HFF-Myc (cell line): ENCODE results near the gene RUFY4.
"Not testable (repeated sequence)": the region's sequence is repeated elsewhere in the genome, so short reads cannot be mapped to it uniquely, and the experiment has no call there.

ENCODE experiments used
- DNase-seq: peaks from one replicate; pipeline ENCODE4 v3.0.0-alpha.2; 2011; ENCODE audit warnings: low read depth; ENCODE audit errors: extremely low read depth
- H3K4me3 ChIP-seq: replicated peaks from 2 replicates; pipeline ENCODE4 v1.5.1; 2011; ENCODE audit warnings: low read depth, mild to moderate bottlenecking, control low read depth, low read length
- TF ChIP-seq, protein P1 (sequence below): IDR thresholded peaks from 2 replicates; pipeline ENCODE4 v1.5.1; 2012; ENCODE audit warnings: mild to moderate bottlenecking, low read depth, low read length, control low read depth; ENCODE audit errors: missing control alignments

Gene RUFY4

DNA sequence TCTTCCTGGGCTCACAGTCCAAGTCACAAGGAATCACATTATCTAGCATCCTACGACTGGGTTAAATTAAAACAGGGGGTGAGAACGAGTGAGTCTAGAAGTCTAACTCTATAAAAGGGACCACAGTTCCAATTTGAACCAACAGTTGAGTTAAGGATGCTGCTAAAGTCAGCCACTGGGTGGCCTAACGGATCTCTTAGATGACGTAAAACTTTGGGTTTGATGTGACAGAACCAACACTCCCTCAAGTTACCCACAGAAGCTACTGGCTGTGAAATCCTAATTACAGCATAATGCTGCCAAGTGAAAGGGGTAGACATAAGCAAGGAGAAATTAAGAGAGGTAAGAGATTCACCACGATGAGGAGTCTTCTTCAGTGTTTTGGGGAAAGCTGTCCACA, 32.7 kb upstream of the RUFY4 start:
- TF ChIP-seq, protein P1, sequence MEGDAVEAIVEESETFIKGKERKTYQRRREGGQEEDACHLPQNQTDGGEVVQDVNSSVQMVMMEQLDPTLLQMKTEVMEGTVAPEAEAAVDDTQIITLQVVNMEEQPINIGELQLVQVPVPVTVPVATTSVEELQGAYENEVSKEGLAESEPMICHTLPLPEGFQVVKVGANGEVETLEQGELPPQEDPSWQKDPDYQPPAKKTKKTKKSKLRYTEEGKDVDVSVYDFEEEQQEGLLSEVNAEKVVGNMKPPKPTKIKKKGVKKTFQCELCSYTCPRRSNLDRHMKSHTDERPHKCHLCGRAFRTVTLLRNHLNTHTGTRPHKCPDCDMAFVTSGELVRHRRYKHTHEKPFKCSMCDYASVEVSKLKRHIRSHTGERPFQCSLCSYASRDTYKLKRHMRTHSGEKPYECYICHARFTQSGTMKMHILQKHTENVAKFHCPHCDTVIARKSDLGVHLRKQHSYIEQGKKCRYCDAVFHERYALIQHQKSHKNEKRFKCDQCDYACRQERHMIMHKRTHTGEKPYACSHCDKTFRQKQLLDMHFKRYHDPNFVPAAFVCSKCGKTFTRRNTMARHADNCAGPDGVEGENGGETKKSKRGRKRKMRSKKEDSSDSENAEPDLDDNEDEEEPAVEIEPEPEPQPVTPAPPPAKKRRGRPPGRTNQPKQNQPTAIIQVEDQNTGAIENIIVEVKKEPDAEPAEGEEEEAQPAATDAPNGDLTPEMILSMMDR: no peak
- no peak for DNase-seq
- H3K4me3 ChIP-seq: no peak overlapping the region

DNA sequence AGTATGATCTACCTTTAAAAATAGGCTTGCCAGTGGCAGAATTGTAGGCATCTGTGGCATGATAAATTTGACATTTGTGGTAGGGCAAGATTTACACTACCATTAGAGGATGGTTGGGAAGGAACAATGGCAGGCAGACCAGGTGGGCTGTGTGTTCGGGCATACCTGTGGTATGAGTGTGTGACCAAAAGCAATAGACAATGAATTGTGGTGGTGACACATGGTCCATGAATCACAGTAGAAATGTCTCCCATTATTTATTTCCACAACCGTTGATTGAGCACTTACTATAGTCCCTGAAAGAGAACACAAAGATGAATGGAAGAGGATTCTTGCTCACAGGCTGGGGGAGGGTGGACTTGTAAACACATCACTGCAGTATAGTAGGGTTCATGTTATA, 29.9 kb upstream of the RUFY4 start:
- TF ChIP-seq, protein P1: no peak
- DNase-seq: no peak
- H3K4me3 ChIP-seq: no peak overlapping the region

DNA sequence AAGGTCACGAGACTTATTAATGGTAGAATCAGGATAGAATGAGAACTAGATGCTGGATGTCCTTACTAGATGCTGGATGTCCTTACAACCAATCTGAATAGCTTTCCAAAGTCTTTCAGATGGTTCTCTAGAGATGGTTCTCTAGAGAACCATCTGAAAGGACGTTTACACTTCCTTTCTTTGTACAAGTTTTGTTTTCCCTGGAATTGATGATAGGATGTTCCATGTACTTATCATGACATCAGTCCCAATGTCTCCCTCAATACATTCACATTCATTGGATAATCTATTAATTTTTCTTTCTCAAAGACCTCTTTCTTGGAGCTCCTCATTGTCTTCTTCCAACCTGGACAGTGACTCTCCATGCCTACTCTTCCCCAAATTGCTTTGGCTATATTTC, 28.2 kb upstream of the RUFY4 start:
- no peak overlapping the region for H3K4me3 ChIP-seq
- DNase-seq: no peak
- TF ChIP-seq, protein P1: no peak

DNA sequence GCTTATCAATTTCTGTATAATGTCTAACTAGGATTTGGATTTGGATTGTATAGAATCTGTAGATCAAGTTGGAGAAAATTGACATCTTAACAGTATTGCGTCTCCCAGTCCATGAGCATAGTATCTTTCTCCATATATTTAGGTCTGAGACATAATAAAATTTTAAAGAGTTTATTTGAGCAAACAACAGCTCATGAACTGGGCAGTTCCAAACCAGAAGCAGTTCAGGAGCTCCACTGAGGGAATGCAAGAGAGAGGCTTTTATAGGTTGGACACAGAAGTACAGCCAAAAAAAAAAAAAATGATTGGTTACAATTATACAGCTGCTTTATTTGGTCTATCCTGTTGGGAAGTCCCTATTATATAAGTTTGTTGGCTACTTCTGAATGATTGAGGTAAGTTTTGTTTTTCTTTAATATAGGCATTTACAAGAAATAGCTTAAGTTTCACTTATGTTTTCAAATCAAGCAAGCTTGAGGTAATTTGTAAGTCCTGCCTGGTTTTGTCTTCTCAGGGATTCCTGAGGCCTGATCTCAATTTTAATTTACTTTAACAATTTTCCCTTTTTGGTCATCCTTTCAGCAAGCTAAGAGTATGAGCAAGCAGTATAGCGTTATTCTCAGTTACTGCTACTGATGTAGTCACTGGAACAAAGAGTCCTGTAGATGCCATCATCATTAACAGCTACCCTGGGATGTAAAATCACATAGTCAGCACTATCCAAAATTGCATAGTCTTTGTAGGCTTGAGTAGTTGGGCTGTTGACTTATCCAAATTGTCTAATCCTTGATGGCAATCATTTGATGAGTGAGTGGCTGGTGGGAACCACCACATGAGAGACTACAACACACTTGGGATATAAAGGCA, 27.5 kb upstream of the RUFY4 start:
- DNase-seq: no peak
- H3K4me3 ChIP-seq: no peak overlapping the region
- TF ChIP-seq, protein P1: no peak

DNA sequence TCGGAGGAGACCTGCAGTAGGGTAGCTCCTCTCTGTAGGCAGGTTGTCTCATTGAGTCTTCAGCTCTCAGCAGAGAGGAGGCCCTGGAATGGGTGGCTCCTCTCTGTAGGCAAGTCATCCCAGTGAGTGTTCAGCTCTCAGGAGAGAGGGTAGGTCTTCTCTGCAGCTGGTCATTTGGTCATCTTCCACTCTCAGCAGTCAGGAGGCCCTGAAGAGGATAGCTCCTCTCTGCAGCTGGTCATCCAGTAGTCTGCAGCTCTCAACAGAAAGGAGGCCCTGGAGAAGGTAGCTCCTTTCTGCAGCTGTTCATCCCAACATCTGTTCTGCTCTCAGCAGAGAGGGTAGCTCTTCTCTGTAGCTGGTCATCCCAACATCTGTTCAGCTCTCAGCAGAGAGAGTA, 26.0 kb upstream of the RUFY4 start:
- DNase-seq: no peak
- TF ChIP-seq, protein P1: no peak
- H3K4me3 ChIP-seq: no peak overlapping the region

DNA sequence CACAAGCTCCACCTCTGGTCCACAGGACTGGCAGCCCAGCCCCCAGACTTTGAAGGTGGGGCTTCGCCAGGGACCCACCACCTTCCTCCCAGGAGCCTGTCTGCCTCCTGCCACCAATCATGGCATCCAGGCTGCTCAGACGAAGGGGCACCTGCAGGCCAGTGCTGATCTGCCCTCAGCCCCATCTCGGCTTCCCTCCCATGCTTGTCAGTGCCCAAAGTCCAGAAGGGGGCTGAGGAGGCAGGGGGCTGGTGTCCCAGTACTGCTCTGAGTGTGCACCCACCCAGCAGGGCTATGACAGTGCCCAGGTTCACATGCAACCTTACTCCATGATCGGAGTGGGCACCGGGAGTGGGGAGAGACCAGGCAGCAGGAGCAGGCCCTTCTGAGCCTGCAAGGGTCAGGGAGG, 25.3 kb upstream of the RUFY4 start:
- TF ChIP-seq, protein P1: no peak
- H3K4me3 ChIP-seq: no peak overlapping the region

DNA sequence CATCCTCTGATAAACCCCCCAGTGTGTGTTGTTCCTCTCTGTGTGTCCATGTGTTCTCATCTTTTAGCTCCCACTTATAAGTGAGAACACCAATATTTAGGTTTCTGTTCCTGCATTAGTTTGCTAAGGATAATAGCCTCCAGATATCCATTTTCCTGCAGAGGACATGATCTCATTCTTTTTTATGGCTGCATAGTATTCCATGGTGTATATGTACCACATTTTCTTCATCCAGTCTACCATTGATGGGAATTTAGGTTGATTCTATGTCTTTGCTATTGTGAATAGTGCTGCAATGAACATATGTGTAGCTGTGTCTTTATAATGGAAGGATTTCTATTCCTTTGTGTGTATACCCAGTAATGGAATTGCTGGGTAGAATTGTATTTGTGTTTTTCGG, 24.5 kb upstream of the RUFY4 start:
- DNase-seq, H3K4me3 ChIP-seq: not testable (repeated sequence)

More for the DNA sequence above, 25.3 kb upstream of the RUFY4 start:
- no peak for DNase-seq
